ENCODE data around the gene TLX2. TPM values are rescaled to one million over a fixed set of nuclear protein-coding genes. Genes with fewer than 3 reads are reported as not detected.

TLX2 gene
- total RNA-seq, 3 donors from 2014 or later (not counting 1 experiment from before 2014, with no cell fraction given) = 0.23 to 0.45 TPM; not detected in 1

DNA sequence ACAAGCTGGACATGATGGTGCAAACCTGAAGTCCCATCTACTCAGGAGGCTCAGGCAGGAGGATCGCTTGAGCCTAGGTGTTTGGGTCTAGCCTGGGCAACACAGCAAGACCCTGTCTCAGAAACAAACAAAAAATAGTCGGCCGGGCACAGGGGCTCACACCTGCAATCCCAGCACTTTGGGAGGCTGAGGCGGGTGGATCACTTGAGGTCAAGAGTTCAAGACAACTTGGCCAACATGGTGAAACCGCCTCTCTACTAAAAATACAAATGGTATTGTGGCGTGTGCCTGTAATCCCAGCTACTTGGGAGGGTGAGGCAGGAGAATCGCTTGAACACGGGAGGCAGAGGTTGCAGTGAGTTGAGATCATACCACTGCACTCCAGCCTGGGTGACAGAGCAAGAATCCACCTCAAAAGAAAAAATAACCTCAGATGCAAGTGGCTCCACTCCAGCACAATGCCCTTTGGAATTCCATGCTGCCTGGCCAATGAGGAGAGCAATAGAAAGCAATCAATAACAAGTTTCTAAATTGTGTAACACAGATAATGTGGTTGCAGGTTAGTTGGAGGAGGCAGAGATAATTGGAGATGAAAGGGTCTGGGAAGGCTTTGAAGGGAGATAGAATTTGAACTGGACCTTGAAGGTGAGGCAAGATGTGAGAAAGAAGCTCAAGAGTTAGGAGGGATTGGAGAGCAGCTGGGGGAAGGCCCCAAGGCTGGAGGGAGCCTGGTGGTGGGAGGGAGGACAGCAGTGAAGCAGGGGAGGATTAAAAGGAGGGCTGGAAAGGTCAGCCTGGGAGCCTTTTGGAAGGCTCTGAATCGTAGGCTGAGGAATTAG is 25.4 kb upstream of the TLX2 start:
- Histone ChIP-seq H3K36me3 (ENCODE audit: control insufficient read depth, insufficient read depth, low read length) (peaks cover 46% of the 10 kb centered on the region), H3K9me3 (ENCODE audit: control insufficient read depth, insufficient read depth, low read length) (no peaks in the 10 kb centered on the region), H3K27ac (ENCODE audit: low read length) (no peak overlapping the region), H3K4me3 (ENCODE audit: low read length) (no peak overlapping the region), H3K4me1 (ENCODE audit: control insufficient read depth, insufficient read depth, low read length) (peaks cover 2% of the 10 kb centered on the region), H3K27me3 (ENCODE audit: control insufficient read depth, insufficient read depth, low read length) (no peaks in the 10 kb centered on the region)
- WGBS (ENCODE audit: insufficient coverage) = 99% methylated on average over 9 of the region's 9 CpGs
- no peaks in the 10 kb centered on the region for H3K27me3 Mint-ChIP-seq (ENCODE audit: low read depth in 2 of 2)
- no peak overlapping the region for H3K27ac Mint-ChIP-seq
- no peaks in the 10 kb centered on the region for H3K9me3 Mint-ChIP-seq
- peaks cover 8% of the 10 kb centered on the region for H3K36me3 Mint-ChIP-seq
- DNase-seq (no peak), ATAC-seq (no peak)
- intact Hi-C loops (cut with micrococcal nuclease) = no loop called here
- H3K4me3 Mint-ChIP-seq = no peak overlapping the region
- H3K4me1 Mint-ChIP-seq = peaks cover 5 to 18% of the 10 kb centered on the region in 2 donors
- TF ChIP-seq, protein P1, sequence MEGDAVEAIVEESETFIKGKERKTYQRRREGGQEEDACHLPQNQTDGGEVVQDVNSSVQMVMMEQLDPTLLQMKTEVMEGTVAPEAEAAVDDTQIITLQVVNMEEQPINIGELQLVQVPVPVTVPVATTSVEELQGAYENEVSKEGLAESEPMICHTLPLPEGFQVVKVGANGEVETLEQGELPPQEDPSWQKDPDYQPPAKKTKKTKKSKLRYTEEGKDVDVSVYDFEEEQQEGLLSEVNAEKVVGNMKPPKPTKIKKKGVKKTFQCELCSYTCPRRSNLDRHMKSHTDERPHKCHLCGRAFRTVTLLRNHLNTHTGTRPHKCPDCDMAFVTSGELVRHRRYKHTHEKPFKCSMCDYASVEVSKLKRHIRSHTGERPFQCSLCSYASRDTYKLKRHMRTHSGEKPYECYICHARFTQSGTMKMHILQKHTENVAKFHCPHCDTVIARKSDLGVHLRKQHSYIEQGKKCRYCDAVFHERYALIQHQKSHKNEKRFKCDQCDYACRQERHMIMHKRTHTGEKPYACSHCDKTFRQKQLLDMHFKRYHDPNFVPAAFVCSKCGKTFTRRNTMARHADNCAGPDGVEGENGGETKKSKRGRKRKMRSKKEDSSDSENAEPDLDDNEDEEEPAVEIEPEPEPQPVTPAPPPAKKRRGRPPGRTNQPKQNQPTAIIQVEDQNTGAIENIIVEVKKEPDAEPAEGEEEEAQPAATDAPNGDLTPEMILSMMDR (IDR thresholded peaks at IDR 0.05) = no peak

- peaks cover 48% of the 10 kb centered on the region for H3K36me3 ChIP-seq (ENCODE audit: control insufficient read depth, insufficient read depth, low read length)
- Mint-ChIP-seq H3K4me3 (no peak overlapping the region), H3K9me3 (no peaks in the 10 kb centered on the region), H3K27me3 (ENCODE audit: low read depth in 2 of 2) (no peaks in the 10 kb centered on the region), H3K27ac (no peak overlapping the region), H3K4me1 (peaks cover 5 to 18% of the 10 kb centered on the region in 2 donors), H3K36me3 (peaks cover 8% of the 10 kb centered on the region)
- H3K4me1 ChIP-seq (ENCODE audit: control insufficient read depth, insufficient read depth, low read length) = no peaks in the 10 kb centered on the region
- no peaks in the 10 kb centered on the region for H3K27me3 ChIP-seq (ENCODE audit: control insufficient read depth, insufficient read depth, low read length)
- DNase-seq (no peak), ATAC-seq (no peak)
- H3K9me3 ChIP-seq (ENCODE audit: control insufficient read depth, insufficient read depth, low read length) = no peaks in the 10 kb centered on the region
- WGBS (ENCODE audit: insufficient coverage) = 98% methylated on average over 6 of the region's 9 CpGs
- TF ChIP-seq, protein P1 (IDR thresholded peaks at IDR 0.05) = no peak
- intact Hi-C loops (cut with micrococcal nuclease) = no loop called here
- H3K4me3 ChIP-seq (ENCODE audit: low read length) = no peak overlapping the region
- no peak overlapping the region for H3K27ac ChIP-seq (ENCODE audit: low read length)
These were observed 24.3 kb upstream of the TLX2 start for GRCh38 chr2:74489906-74490305.

- H3K4me3 ChIP-seq (ENCODE audit: low read length) = no peak overlapping the region
- no peaks in the 10 kb centered on the region for H3K36me3 Mint-ChIP-seq
- 97% methylated on average over 12 of the region's 12 CpGs for WGBS (ENCODE audit: insufficient coverage)
- no peak overlapping the region for H3K27ac Mint-ChIP-seq
- H3K4me1 ChIP-seq (ENCODE audit: control insufficient read depth, insufficient read depth, low read length) = no peaks in the 10 kb centered on the region
- H3K36me3 ChIP-seq (ENCODE audit: control insufficient read depth, insufficient read depth, low read length) = peaks cover 44% of the 10 kb centered on the region
- no peak overlapping the region for H3K4me3 Mint-ChIP-seq
- no peaks in the 10 kb centered on the region for H3K9me3 ChIP-seq (ENCODE audit: control insufficient read depth, insufficient read depth, low read length)
- ATAC-seq (no peak), DNase-seq (no peak)
- no peaks in the 10 kb centered on the region for H3K9me3 Mint-ChIP-seq
- no peak overlapping the region for H3K27ac ChIP-seq (ENCODE audit: low read length)
- peaks cover 0 to 10% of the 10 kb centered on the region in 2 donors for H3K4me1 Mint-ChIP-seq
- H3K27me3 ChIP-seq (ENCODE audit: control insufficient read depth, insufficient read depth, low read length) = no peaks in the 10 kb centered on the region
- TF ChIP-seq, protein P1 (IDR thresholded peaks at IDR 0.05) = no peak
- intact Hi-C loops (cut with micrococcal nuclease) = no loop called here
- no peaks in the 10 kb centered on the region for H3K27me3 Mint-ChIP-seq (ENCODE audit: low read depth in 2 of 2)
These were observed 22.4 kb upstream of the TLX2 start for GRCh38 chr2:74491648-74492544.
